ENCODE measurements around the gene LEF1. TPM values are rescaled to one million over a fixed set of nuclear protein-coding genes. Genes with fewer than 3 reads are reported as not detected.

LEF1 gene
- total RNA-seq, 3 donors from 2014 or later: 2.6 to 7.6 (median 7.2) TPM

DNA sequence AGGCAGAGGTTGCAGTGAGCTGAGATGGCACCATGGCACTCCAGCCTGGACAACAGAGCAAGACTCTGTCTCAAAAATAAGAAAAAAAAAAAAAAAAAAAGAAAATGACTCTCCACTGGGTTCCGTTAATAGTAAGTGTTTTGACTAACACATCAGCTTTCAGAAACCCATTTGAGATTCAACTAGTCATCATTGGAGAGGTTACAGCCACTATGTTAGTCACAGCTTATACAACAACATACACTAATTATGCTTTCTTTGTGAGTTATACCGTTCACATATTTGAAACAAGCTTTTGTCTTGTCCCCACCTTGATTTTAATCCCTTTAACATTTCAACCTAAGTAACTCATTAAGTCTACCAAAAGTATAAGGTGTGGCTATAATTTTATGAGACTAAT lies 130.8 kb downstream of the LEF1 start:
- H3K27me3 ChIP-seq: no peaks in the 10 kb centered on the region
- intact Hi-C loops (cut with DNase I; ENCODE audit: low total_unique reads): no loop called here
- peaks cover 6% of the 10 kb centered on the region for H3K36me3 ChIP-seq
- no peak for DNase-seq (ENCODE audit: low spot score in 2 of 2)
- no peaks in the 10 kb centered on the region for H3K9me3 ChIP-seq
- TF ChIP-seq, protein P1, sequence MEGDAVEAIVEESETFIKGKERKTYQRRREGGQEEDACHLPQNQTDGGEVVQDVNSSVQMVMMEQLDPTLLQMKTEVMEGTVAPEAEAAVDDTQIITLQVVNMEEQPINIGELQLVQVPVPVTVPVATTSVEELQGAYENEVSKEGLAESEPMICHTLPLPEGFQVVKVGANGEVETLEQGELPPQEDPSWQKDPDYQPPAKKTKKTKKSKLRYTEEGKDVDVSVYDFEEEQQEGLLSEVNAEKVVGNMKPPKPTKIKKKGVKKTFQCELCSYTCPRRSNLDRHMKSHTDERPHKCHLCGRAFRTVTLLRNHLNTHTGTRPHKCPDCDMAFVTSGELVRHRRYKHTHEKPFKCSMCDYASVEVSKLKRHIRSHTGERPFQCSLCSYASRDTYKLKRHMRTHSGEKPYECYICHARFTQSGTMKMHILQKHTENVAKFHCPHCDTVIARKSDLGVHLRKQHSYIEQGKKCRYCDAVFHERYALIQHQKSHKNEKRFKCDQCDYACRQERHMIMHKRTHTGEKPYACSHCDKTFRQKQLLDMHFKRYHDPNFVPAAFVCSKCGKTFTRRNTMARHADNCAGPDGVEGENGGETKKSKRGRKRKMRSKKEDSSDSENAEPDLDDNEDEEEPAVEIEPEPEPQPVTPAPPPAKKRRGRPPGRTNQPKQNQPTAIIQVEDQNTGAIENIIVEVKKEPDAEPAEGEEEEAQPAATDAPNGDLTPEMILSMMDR (IDR thresholded peaks at IDR 0.05): no peak
- H3K27ac ChIP-seq: no peak overlapping the region
- H3K4me3 ChIP-seq: no peak overlapping the region
- H3K4me1 ChIP-seq: no peaks in the 10 kb centered on the region

GRCh38 chr4:108036213-108036612 lies 132.5 kb downstream of the LEF1 start:
- Histone ChIP-seq H3K9me3 (no peaks in the 10 kb centered on the region), H3K27me3 (no peaks in the 10 kb centered on the region)

DNA sequence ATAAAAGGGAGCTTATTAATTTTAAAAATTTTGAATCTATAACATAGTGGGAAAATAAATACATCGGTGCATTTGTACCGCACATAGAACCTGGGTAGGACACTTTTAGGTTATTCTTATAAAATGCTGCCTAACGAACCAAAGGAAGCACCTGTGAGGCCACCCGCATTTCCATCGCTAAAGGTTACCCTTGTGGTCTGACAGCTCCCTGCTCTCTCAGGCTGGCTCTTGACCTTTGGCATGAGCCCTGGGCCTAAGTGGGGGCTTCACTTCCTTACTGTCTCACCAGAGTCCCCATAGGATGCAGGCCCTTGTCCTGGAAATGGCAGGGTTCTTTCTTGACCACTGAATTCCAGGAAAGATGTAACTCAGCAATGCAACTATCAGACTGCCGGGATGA lies 133.0 kb downstream of the LEF1 start:
- Histone ChIP-seq H3K4me1 (no peaks in the 10 kb centered on the region), H3K9me3 (no peaks in the 10 kb centered on the region), H3K27ac (no peak overlapping the region), H3K27me3 (no peaks in the 10 kb centered on the region), H3K4me3 (no peak overlapping the region), H3K36me3 (peaks cover 6% of the 10 kb centered on the region)
- no peak for TF ChIP-seq POLR2A (IDR thresholded peaks at IDR 0.05)
- DNase-seq (ENCODE audit: low spot score in 2 of 2): no peak
- intact Hi-C loops (cut with DNase I; ENCODE audit: low total_unique reads): no loop called here

More at GRCh38 chr4:108036213-108036612, 132.5 kb downstream of the LEF1 start:
- no peaks in the 10 kb centered on the region for H3K4me1 ChIP-seq
- H3K4me3 ChIP-seq: no peak overlapping the region
- peaks cover 6% of the 10 kb centered on the region for H3K36me3 ChIP-seq
- intact Hi-C loops (cut with DNase I; ENCODE audit: low total_unique reads): no loop called here
- DNase-seq (ENCODE audit: low spot score in 2 of 2): no peak
- no peak overlapping the region for H3K27ac ChIP-seq
- TF ChIP-seq, protein P1 (IDR thresholded peaks at IDR 0.05): no peak
- TF ChIP-seq POLR2A (IDR thresholded peaks at IDR 0.05) (no peak), POLR2AphosphoS5 (IDR thresholded peaks at IDR 0.05) (no peak)

GRCh38 chr4:108034565-108034964 lies 134.2 kb downstream of the LEF1 start:
- no peak for DNase-seq (ENCODE audit: low spot score in 2 of 2)
- intact Hi-C loops (cut with DNase I; ENCODE audit: low total_unique reads): no loop called here
- TF ChIP-seq POLR2A (IDR thresholded peaks at IDR 0.05): no peak
- TF ChIP-seq POLR2AphosphoS5 (IDR thresholded peaks at IDR 0.05): no peak
- TF ChIP-seq, protein P1 (IDR thresholded peaks at IDR 0.05): no peak
- Histone ChIP-seq H3K27me3 (no peaks in the 10 kb centered on the region), H3K4me1 (no peaks in the 10 kb centered on the region), H3K36me3 (peaks cover 6% of the 10 kb centered on the region), H3K9me3 (no peaks in the 10 kb centered on the region), H3K4me3 (no peak overlapping the region), H3K27ac (no peak overlapping the region)

DNA sequence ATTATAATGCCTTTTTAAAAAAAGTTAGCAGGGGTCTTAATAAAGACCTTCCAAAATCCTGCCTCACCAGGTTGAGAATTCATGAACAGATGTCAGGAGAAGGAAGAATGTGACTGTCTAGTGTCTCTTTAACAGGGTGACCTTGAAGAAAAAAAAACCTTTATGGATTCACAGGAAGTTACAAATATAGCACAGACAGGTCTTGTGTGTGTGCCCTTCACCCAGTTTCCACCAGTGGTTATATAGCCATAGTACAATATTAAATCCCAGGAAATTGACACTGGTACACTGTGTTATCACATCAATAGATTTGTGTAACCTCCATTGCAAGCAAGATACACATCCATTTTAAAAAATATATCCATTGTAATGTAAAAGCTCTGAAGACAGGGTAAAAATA lies 135.4 kb downstream of the LEF1 start:
- TF ChIP-seq, protein P1 (IDR thresholded peaks at IDR 0.05): no peak
- TF ChIP-seq POLR2AphosphoS5 (IDR thresholded peaks at IDR 0.05): no peak
- TF ChIP-seq POLR2A (IDR thresholded peaks at IDR 0.05): no peak
- H3K36me3 ChIP-seq: peaks cover 6% of the 10 kb centered on the region
- no peak for DNase-seq (ENCODE audit: low spot score in 2 of 2)
- no peaks in the 10 kb centered on the region for H3K27me3 ChIP-seq
- H3K4me3 ChIP-seq: no peak overlapping the region
- no peaks in the 10 kb centered on the region for H3K4me1 ChIP-seq
- intact Hi-C loops (cut with DNase I; ENCODE audit: low total_unique reads): no loop called here
- H3K9me3 ChIP-seq: no peaks in the 10 kb centered on the region
- H3K27ac ChIP-seq: no peak overlapping the region
